Colonic mucosa (tissue), 4 donors: ENCODE measurements around the gene NTRK2. TPM values are rescaled to one million over a fixed set of nuclear protein-coding genes. Genes with fewer than 3 reads are reported as not detected.

Experiments used
- DNase-seq: peaks from one replicate; pipeline ENCODE4 v3.0.0-alpha.2; 2020
- H3K27ac ChIP-seq: fragments of 200-600 bp; one replicate; pipeline ENCODE4 v1.8.0; 2021
- H3K27me3 ChIP-seq: fragments of 200-600 bp; one replicate; pipeline ENCODE4 v1.8.0; 2021
- H3K36me3 ChIP-seq: fragments of 200-600 bp; one replicate; pipeline ENCODE4 v1.8.0; 2021
- H3K4me1 ChIP-seq: fragments of 200-600 bp; one replicate; pipeline ENCODE4 v1.8.0; 2021; ENCODE audit warnings: mild to moderate bottlenecking
- H3K4me3 ChIP-seq: fragments of 200-600 bp; one replicate; pipeline ENCODE4 v1.8.0; 2021
- H3K9ac ChIP-seq, 2 donors: one replicate each; pipeline ENCODE4 v1.7.0; 2013; ENCODE audit warnings: control low read depth in 2 of 2, low read depth in 2 of 2, low read length in 2 of 2
- H3K9me3 ChIP-seq: fragments of 200-600 bp; one replicate; pipeline ENCODE4 v1.8.0; 2021
- intact Hi-C: fragments of 100-400 bp; cut with DNase I; formaldehyde crosslinking; loops from one replicate; pipeline ENCODE4 v1.14.1; 2022
- total RNA-seq, 2 donors: library from RNA; stranded (reverse); fragmentation: NEBNext Ultra II Directional in 1 of 2; extraction: Animal tissue kit (Norgen Biotek cat#: 25700) in 1 of 2; gene quantifications; one replicate each; pipeline ENCODE4 v1.2.1, GENCODE V29; 2021
- TF ChIP-seq, protein P1 (sequence below): fragments of 200-600 bp; IDR thresholded peaks from one replicate; pipeline ENCODE4 v1.8.0; 2022; ENCODE audit warnings: antibody characterized with exemption, mild to moderate bottlenecking
- donor health status: healthy.
- donor health status: DM: no; HTN: no; CAD: no.
- donor health status: DM: no; HTN: no; CAD: no.

NTRK2 gene
- total RNA-seq, 2 donors from 2014 or later: 0.52 to 2.3 TPM

DNA sequence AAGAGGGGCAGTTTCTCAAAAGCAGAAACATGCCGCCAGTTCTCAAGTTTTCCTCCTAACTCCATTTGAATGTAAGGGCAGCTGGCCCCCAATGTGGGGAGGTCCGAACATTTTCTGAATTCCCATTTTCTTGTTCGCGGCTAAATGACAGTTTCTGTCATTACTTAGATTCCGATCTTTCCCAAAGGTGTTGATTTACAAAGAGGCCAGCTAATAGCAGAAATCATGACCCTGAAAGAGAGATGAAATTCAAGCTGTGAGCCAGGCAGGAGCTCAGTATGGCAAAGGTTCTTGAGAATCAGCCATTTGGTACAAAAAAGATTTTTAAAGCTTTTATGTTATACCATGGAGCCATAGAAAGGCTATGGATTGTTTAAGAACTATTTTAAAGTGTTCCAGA is 142.8 kb downstream of the NTRK2 start:
- Histone ChIP-seq H3K4me3 (no peak overlapping the region), H3K9me3 (no peaks in the 10 kb centered on the region), H3K9ac (no peak overlapping the region), H3K27ac (no peak overlapping the region), H3K27me3 (no peaks in the 10 kb centered on the region), H3K4me1 (no peaks in the 10 kb centered on the region), H3K36me3 (no peaks in the 10 kb centered on the region)
- DNase-seq: no peak
- intact Hi-C loops: no loop called here
- TF ChIP-seq, protein P1, sequence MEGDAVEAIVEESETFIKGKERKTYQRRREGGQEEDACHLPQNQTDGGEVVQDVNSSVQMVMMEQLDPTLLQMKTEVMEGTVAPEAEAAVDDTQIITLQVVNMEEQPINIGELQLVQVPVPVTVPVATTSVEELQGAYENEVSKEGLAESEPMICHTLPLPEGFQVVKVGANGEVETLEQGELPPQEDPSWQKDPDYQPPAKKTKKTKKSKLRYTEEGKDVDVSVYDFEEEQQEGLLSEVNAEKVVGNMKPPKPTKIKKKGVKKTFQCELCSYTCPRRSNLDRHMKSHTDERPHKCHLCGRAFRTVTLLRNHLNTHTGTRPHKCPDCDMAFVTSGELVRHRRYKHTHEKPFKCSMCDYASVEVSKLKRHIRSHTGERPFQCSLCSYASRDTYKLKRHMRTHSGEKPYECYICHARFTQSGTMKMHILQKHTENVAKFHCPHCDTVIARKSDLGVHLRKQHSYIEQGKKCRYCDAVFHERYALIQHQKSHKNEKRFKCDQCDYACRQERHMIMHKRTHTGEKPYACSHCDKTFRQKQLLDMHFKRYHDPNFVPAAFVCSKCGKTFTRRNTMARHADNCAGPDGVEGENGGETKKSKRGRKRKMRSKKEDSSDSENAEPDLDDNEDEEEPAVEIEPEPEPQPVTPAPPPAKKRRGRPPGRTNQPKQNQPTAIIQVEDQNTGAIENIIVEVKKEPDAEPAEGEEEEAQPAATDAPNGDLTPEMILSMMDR: no peak

GRCh38 chr9:84812847-84813246 is 143.3 kb downstream of the NTRK2 start:
- H3K9me3 ChIP-seq: no peaks in the 10 kb centered on the region
- no peaks in the 10 kb centered on the region for H3K27me3 ChIP-seq
- H3K4me1 ChIP-seq: no peaks in the 10 kb centered on the region
- DNase-seq: no peak
- H3K4me3 ChIP-seq: no peak overlapping the region
- no peak overlapping the region for H3K9ac ChIP-seq
- no peak overlapping the region for H3K27ac ChIP-seq
- intact Hi-C loops: no loop called here
- TF ChIP-seq, protein P1: no peak
- no peaks in the 10 kb centered on the region for H3K36me3 ChIP-seq

DNA sequence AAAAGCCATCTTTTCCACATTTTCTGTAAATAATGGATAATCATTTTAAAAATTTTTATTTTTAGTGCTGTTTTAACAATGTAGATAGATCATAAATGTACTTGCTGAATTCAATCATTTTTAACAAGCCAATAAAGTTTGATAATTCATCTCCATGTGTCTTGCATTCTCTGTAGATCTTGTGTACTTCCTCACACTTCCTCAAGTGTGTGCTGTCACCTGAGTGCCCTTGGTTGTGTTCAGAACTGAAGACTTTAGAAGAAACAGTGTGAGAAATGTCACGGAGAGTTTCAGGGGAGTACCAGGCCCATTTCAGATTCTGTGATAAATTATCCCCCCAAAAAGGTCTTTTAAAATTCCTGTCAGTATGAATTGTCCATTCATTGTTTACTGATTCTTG is 146.0 kb downstream of the NTRK2 start:
- TF ChIP-seq, protein P1: no peak
- Histone ChIP-seq H3K27ac (no peak overlapping the region), H3K36me3 (no peaks in the 10 kb centered on the region), H3K9ac (no peak overlapping the region), H3K4me3 (no peak overlapping the region), H3K4me1 (no peaks in the 10 kb centered on the region), H3K27me3 (no peaks in the 10 kb centered on the region), H3K9me3 (no peaks in the 10 kb centered on the region)
- intact Hi-C loops: no loop called here
- DNase-seq: no peak

GRCh38 chr9:84817038-84817437 is 147.5 kb downstream of the NTRK2 start:
- intact Hi-C loops: no loop called here
- Histone ChIP-seq H3K9me3 (no peaks in the 10 kb centered on the region), H3K27ac (no peak overlapping the region), H3K27me3 (no peaks in the 10 kb centered on the region), H3K4me3 (no peak overlapping the region), H3K36me3 (no peaks in the 10 kb centered on the region), H3K9ac (no peak overlapping the region), H3K4me1 (no peaks in the 10 kb centered on the region)
- TF ChIP-seq, protein P1: no peak
- DNase-seq: no peak

DNA sequence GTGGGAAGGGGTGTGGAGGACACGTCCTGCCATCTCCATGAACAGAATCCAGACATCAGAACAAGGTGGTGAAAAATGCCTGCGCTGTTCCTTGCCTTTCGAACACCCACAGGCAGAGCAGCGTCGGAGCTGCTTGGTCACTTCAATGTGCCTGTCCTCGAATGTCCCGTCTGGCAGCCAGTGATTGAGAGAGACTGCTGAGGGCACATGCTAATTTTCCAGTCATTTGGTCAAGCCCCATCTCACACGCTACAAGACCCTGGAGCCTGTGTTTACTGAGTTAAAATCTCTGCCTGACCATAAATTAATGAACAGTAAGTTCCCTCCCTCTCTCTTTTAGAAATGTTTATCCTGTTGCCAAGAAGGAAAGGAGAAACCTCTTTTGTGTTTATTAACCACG is 149.3 kb downstream of the NTRK2 start:
- no peak overlapping the region for H3K9ac ChIP-seq
- no peaks in the 10 kb centered on the region for H3K9me3 ChIP-seq
- DNase-seq: no peak
- no peaks in the 10 kb centered on the region for H3K4me1 ChIP-seq
- H3K27ac ChIP-seq: no peak overlapping the region
- intact Hi-C loops: no loop called here
- TF ChIP-seq, protein P1: no peak
- no peak overlapping the region for H3K4me3 ChIP-seq
- H3K27me3 ChIP-seq: no peaks in the 10 kb centered on the region
- no peaks in the 10 kb centered on the region for H3K36me3 ChIP-seq
